Retinal pigment epithelial cell (primary cell): ENCODE results near the gene ISOC2.
A peak's percentile ranks its signal among the peaks of the same experiment; 100 is the strongest.

Experiments used
- DNase-seq: peaks from one replicate; pipeline ENCODE4 v3.0.0-alpha.2; 2010; ENCODE audit warnings: low read depth
- H3K4me3 ChIP-seq: 2 replicates; pipeline ENCODE4 v1.5.1; 2011; ENCODE audit warnings: mild to moderate bottlenecking, low read length, control low read depth, moderate library complexity
- TF ChIP-seq, protein P1 (sequence below): conservative IDR thresholded peaks from 2 replicates; pipeline ENCODE4 v1.5.1; 2011; ENCODE audit warnings: low read depth, low read length, control low read depth, inconsistent platforms

Gene ISOC2

DNA sequence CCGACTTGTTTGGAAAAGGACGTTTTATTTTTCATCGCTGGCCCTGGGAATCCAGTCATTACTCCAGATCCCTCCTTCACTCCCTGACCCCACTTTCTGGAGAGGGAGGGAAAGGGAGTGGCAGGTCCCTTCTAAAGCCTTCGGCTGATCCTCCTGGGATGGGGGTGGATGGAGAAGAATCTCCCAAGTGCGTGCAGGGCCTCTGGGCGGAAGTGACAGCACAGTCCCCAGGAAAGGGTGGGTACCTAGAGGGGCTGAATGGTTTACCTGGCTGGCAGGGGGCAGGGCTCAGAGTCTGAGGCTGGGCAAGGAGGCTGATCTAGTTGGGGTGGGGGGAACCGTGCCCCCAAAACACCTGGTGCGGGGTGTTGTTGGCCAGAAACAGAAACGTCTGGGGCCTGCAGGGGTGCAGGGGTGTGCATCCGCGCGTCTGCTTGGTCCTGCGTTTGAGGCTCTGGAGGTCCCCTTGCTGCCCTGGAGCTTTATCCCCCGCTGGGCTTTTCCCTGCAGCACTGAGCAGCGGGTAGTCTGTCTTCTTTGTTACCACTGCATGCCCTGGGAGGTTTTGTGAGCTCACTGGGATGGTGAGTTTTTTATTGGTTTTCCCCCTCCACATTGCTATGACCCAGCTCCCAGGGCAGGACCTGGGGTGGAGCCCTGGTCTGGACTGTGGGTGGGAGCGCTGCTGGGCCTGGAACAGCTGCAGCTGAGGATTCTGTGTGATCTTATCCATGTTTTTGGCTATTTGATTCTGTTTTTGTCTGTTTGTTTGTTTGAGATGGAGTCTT, 12.0 kb upstream of the ISOC2 start:
- DNase-seq = no peak
- TF ChIP-seq, protein P1, sequence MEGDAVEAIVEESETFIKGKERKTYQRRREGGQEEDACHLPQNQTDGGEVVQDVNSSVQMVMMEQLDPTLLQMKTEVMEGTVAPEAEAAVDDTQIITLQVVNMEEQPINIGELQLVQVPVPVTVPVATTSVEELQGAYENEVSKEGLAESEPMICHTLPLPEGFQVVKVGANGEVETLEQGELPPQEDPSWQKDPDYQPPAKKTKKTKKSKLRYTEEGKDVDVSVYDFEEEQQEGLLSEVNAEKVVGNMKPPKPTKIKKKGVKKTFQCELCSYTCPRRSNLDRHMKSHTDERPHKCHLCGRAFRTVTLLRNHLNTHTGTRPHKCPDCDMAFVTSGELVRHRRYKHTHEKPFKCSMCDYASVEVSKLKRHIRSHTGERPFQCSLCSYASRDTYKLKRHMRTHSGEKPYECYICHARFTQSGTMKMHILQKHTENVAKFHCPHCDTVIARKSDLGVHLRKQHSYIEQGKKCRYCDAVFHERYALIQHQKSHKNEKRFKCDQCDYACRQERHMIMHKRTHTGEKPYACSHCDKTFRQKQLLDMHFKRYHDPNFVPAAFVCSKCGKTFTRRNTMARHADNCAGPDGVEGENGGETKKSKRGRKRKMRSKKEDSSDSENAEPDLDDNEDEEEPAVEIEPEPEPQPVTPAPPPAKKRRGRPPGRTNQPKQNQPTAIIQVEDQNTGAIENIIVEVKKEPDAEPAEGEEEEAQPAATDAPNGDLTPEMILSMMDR = no peak
- H3K4me3 ChIP-seq = no peak overlapping the region

DNA sequence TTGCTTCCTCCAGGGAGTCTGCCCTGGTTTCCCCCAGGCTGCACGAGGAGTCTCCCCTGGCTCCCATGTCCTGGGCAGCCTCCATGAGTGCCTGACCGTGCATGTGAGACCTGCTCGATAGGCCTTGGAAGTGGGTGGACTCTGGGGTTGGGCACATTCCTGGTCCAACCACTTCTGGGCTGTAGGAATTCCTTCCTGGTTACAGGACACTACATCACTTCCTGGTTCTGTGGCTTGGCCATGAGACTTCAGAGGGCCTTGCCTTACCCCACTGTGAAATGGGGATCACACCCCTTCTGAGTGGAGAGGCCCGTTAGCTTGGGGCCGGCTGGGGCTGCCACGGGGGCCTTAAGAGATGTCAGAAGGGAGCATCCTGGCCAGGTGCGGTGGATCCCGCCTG, 11.0 kb upstream of the ISOC2 start:
- DNase-seq = no peak

DNA sequence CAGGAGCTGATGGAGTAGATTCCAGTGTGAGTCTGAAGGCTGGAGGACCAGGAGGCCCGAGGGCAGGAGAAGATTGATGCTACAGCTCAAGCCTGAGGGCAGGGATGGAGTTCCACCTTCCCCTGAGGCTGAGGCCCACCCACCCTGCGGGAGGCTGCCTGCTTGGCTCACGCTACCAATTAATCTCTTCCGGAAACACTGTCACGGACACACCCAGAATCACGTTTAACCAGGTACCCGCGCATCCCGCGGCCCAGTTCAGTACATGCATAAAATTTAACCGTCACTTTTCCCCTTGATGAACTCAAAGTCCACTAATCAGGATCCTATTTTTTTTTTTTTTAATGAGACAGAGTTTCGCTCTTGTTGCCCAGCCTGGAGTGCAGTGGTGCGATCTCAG, 9.8 kb upstream of the ISOC2 start:
- DNase-seq = no peak
- TF ChIP-seq, protein P1 = no peak
- H3K4me3 ChIP-seq = no peak overlapping the region

More for the DNA sequence above, 11.0 kb upstream of the ISOC2 start:
- TF ChIP-seq, protein P1 = no peak
- no peak overlapping the region for H3K4me3 ChIP-seq

DNA sequence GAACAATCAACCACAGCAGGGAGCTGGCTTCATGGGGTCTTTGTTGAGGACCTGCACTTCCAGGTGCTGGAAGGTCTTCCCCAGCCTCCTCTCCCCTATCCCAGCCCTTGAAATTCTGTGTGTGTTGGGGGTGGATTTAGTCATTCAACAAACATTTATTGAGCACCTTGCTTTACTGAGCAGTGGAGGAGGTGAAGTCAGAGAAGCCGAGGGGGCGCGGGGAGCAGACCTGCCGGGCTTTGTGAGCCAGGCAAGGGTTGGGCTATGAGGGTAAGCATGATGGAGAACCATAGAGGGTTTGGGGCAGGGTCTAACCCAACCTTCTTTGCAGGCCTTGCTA, 6.6 kb upstream of the ISOC2 start:
- TF ChIP-seq, protein P1 = no peak
- no peak for DNase-seq
- no peak overlapping the region for H3K4me3 ChIP-seq

DNA sequence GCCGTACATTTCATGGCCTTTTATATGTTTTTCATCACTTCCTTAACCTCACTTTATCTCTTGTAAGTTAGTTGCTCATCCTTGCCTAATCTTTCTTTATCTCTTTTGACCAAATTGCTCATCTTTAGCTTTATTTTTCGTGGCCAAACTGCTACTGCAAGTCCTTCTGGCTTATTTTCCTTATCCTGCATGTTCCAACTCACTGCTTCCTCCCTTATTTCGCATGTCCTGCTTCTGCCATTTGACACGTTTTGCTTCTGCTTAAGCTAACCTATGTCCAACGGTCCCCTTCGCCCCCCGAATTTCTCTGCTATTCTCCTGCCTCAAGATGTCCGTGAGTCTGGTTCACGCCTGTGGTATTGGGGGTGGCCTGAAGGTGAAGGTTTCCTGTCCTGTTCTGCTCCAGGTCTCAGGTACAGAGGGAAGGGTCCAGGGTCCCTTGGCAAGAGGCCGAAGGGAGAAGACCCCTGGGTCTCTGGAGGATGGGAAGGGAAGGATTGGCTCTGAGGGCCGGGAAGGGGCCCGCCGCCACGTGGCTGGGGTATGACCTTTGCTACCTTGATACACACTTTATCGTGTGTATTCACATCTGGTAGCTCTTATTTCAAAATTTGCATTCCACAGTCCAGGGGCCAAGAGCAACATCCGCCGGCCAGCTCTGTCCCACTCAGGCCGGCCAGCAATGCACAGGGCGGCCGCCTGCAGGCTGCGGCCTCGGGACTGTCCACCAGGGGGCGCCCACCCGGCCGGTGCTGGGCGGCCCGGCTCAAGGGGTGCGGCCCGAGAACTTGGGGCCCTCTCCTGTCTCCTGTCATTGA, 6.0 kb upstream of the ISOC2 start:
- TF ChIP-seq, protein P1 = peak; percentile 84
- H3K4me3 ChIP-seq = no peak overlapping the region
- no peak for DNase-seq

DNA sequence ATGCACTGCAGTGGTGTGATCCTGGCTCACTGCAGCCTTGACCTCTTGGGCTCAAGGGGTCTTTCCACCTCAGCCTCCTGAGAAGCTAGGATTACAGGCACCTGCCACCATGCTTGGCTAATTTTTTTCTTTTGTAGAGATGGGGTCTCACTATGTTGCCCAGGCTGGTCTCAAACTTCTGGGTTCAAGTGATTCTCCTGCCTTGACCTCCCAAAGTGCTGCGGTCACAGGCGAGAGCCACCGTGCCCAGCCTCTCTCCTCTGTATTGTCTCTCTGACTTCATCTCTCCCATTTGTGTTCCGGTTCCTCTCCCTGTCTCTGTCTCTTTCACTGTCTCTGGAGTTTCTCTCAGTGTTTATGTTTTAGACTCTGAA, 4.8 kb upstream of the ISOC2 start:
- DNase-seq = no peak

More for the DNA sequence above, 4.8 kb upstream of the ISOC2 start:
- TF ChIP-seq, protein P1 = no peak
- no peak overlapping the region for H3K4me3 ChIP-seq
